Activated T-cell treated with anti-CD3 and anti-CD28 coated beads, Interleukin-2, amount 50 U/mL, for 48 hours (primary cell): ENCODE results near the gene PCDHGA1.
A peak's percentile ranks its signal among the peaks of the same experiment; 100 is the strongest.
"Not testable (repeated sequence)": the region's sequence is repeated elsewhere in the genome, so short reads cannot be mapped to it uniquely, and the experiment has no call there.

Experiments
- DNase-seq, 2 experiments: peaks; one replicate each; pipeline ENCODE4 v3.0.0-alpha.2; 2020

PCDHGA1 gene

GRCh38 chr5:141349917-141350619 lies 19.8 kb downstream of the PCDHGA1 start, which contains the start of gene PCDHGB1:
TSS of gene PCDHGB1 (plus strand) at chr5:141350099. CDS start at chr5:141350261, 162 bp downstream.
- peak in 1 of 2 experiments; percentile 48 for DNase-seq

GRCh38 chr5:141351591-141351990 lies 21.3 kb downstream of the PCDHGA1 start:
- no peak for DNase-seq

- DNase-seq, result no peak
Measured at GRCh38 chr5:141354900-141355469, 24.7 kb downstream of the PCDHGA1 start, which contains the start of gene PCDHGA4. TSS of gene PCDHGA4 (plus strand) at chr5:141355021. CDS start at chr5:141355108, 87 bp downstream.

GRCh38 chr5:141355641-141356040 lies 25.3 kb downstream of the PCDHGA1 start:
- DNase-seq, result no peak

GRCh38 chr5:141356133-141356532 lies 25.8 kb downstream of the PCDHGA1 start:
- no peak for DNase-seq

- no peak for DNase-seq
Measured at GRCh38 chr5:141356950-141357349, 26.6 kb downstream of the PCDHGA1 start.

- no peak for DNase-seq
Measured at GRCh38 chr5:141359790-141360426, 29.6 kb downstream of the PCDHGA1 start, which contains the start of gene PCDHGB2. TSS of gene PCDHGB2 (plus strand) at chr5:141359994. CDS start at chr5:141360136, 142 bp downstream.

GRCh38 chr5:141360685-141361084 lies 30.4 kb downstream of the PCDHGA1 start:
- no peak for DNase-seq

GRCh38 chr5:141362719-141363118 lies 32.4 kb downstream of the PCDHGA1 start:
- no peak for DNase-seq

- DNase-seq, result no peak
Measured at GRCh38 chr5:141363952-141364660, 33.8 kb downstream of the PCDHGA1 start, which contains the start of gene PCDHGA5. TSS of gene PCDHGA5 (plus strand) at chr5:141364162. CDS start at chr5:141364331, 169 bp downstream.

- no peak for DNase-seq
Measured at GRCh38 chr5:141366016-141366896, 35.9 kb downstream of the PCDHGA1 start.

- no peak for DNase-seq
Measured at GRCh38 chr5:141369994-141370848, 39.9 kb downstream of the PCDHGA1 start, which contains the start of gene PCDHGB3. TSS of gene PCDHGB3 (plus strand) at chr5:141370242. CDS start at chr5:141370395, 153 bp downstream.

GRCh38 chr5:141371572-141372475 lies 41.5 kb downstream of the PCDHGA1 start:
- DNase-seq, result no peak

- no peak for DNase-seq
Measured at GRCh38 chr5:141373673-141374317, 43.5 kb downstream of the PCDHGA1 start, which contains the start of gene PCDHGA6. TSS of gene PCDHGA6 (plus strand) at chr5:141373891. CDS start at chr5:141374084, 193 bp downstream.

GRCh38 chr5:141374627-141375026 lies 44.3 kb downstream of the PCDHGA1 start:
- no peak for DNase-seq

- DNase-seq, result not testable (repeated sequence)
Measured at GRCh38 chr5:141375444-141376155, 45.3 kb downstream of the PCDHGA1 start.

GRCh38 chr5:141382469-141383294 lies 52.4 kb downstream of the PCDHGA1 start, which contains the start of gene PCDHGA7:
TSS of gene PCDHGA7 (plus strand) at chr5:141382742. CDS start at chr5:141382900, 158 bp downstream.
- no peak for DNase-seq
